Adrenal gland (tissue), 12 donors: Measurements from ENCODE around the gene COX4I2. TPM values are rescaled to one million over a fixed set of nuclear protein-coding genes. Genes with fewer than 3 reads are reported as not detected.

Source experiments
- DNase-seq, 7 donors: peaks; one replicate each; pipeline ENCODE4 v3.0.0-alpha.2; 2019 to 2020
- H3K27ac ChIP-seq, 5 donors: fragments of 200-600 bp; sonication (generic) in 4 of 5; 1 replicate in 3 of 5; 2 replicates in 2 of 5; pipeline versions ENCODE4 v1.5.1 to v1.8.0; 2016 to 2020; ENCODE audit warnings: mild to moderate bottlenecking in 1 of 5
- H3K27me3 ChIP-seq: fragments of 200-600 bp; 2 replicates; pipeline ENCODE4 v1.8.0; 2021
- H3K36me3 ChIP-seq, 2 donors: fragments of 200-600 bp; replicated peaks in 1 of 2; 1 replicate in 1 of 2; 2 replicates in 1 of 2; pipeline versions ENCODE4 v1.5.1 to v1.8.0; 2018 to 2022
- H3K4me1 ChIP-seq, 2 donors: fragments of 200-600 bp; replicated peaks in 1 of 2; 1 replicate in 1 of 2; 2 replicates in 1 of 2; pipeline versions ENCODE4 v1.5.1 to v1.8.0; 2018 to 2021
- H3K4me3 ChIP-seq, 4 donors: fragments of 200-600 bp; sonication (generic) in 3 of 4; one replicate each; pipeline ENCODE4 v1.5.1; 2016 to 2018
- H3K9me3 ChIP-seq, 3 donors: fragments of 200-600 bp; sonication (generic) in 1 of 3; replicated peaks in 1 of 3; 1 replicate in 2 of 3; 2 replicates in 1 of 3; pipeline versions ENCODE4 v1.5.1 to v1.8.0; 2016 to 2021
- CTCF ChIP-seq, 6 experiments: fragments of 450-650 bp in 4 of 6; fragments of 200-600 bp in 2 of 6; sonication (generic) in 1 of 6; IDR thresholded peaks; 1 replicate in 5 of 6; 2 replicates in 1 of 6; pipeline versions ENCODE4 v1.5.1 to v1.8.0; 2016 to 2021; ENCODE audit warnings: antibody characterized with exemption in 6 of 6, mild to moderate bottlenecking in 2 of 6, moderate library complexity in 1 of 6
- POLR2A ChIP-seq, 2 donors: fragments of 450-650 bp; IDR thresholded peaks; one replicate each; pipeline ENCODE4 v1.6.1; 2017; ENCODE audit warnings: antibody characterized with exemption in 2 of 2, mild to moderate bottlenecking in 2 of 2, moderate library complexity in 1 of 2
- WGBS, 4 donors: extraction: QIAGEN DNeasy Blood & Tissue Kit in 2 of 4; methylation state at CpG; one replicate each; pipeline versions ENCODE4 v1.1.5 to v1.1.7; 2013 to 2017; 5-methylcytosine and 5-hydroxymethylcytosine counted together
- intact Hi-C, 2 donors: fragments of 100-400 bp; cut with DNase I; formaldehyde crosslinking; loops; one replicate each; pipeline versions ENCODE4 v1.14.1 to v1.15.0; 2022 to 2023
- polyA plus RNA-seq, 3 donors: library from polyadenylated mRNA; stranded (reverse); fragments of 200-250 nt in 2 of 3; fragments of 350-450 nt in 1 of 3; fragmentation: Illumina TruSeq in 1 of 3; extraction: RNeasy Lipid Tissue Mini Kit (QIAGEN cat#74804) in 1 of 3; gene quantifications; one replicate each; pipeline ENCODE4 v1.2.3, GENCODE V29; 2013 to 2014
- total RNA-seq, 9 donors: library from RNA; depleted of rRNA in 4 of 9; stranded (reverse); fragments of >200 nt in 4 of 9; fragments of 120-200 nt in 1 of 9; fragmentation: NEBNext Ultra II Directional in 1 of 9; extraction: Animal tissue kit (Norgen Biotek cat#: 25700) in 1 of 9; gene quantifications; one replicate each; pipeline versions ENCODE4 v1.1.0 to v1.2.4, GENCODE V29; 2013 to 2023
- donor health status: healthy with polysubstance abuse.
- donor health status: Bipolar disorder and iron deficiency.
- donor health status: DM: yes; HTN: yes; CAD: no.
- donor health status: DM: no; HTN: no; CAD: no.
- donor health status: DM: no; HTN: no; CAD: no.
- donor health status: DM: yes; HTN: yes; CAD: no.

COX4I2 gene
- total and polyA plus RNA-seq, 12 donors, result 0.26 to 12.9 (median 2.2) TPM; not detected in 8

DNA sequence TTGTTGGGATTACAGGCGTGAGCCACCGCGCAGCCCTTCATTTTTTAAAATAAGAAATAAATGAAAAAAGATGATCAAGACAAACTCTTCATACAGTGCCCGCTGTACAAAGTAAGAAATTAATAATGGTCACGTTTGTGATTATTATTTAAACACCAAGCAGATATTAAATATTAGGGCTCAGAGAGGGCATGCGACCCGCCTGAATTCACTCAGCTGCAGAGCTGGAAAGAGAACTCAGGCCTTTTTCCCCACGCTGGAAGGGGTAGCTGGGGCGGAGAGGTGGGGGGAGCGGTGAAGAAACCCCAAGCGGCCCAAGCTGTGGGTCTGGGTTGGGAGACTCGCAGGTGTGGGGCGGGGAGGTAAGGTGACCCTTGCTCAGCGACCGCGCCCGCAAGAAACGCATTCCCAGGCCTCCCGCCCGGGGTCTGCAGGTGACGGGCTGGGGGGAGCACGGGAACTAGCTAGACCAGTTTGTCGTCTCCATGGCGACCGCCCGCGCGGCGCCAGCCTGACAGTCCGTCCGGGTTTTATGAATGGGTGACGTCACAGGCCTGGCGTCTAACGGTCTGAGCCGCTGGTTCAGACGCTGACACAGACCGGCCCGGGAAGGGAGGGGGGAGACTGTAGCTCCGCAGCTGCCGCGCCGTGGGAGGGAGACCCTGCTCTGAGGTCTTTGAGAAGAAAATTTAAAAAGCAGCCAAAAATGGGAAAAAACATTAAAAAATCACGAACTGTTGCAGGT lies 33.7 kb upstream of the COX4I2 start:
- Histone ChIP-seq H3K36me3 (no peaks in the 10 kb centered on the region), H3K27ac (peak overlapping the region in 4 of 5 donors; percentile 71 to 90 (median 78)), H3K27me3 (no peaks in the 10 kb centered on the region), H3K4me1 (peaks cover 0 to 22% of the 10 kb centered on the region in 2 donors), H3K9me3 (no peaks in the 10 kb centered on the region), H3K4me3 (peak overlapping the region in 2 of 4 donors; percentile 31 to 64)
- WGBS, 4 donors, result 14 to 19% (median 16%) methylated on average over 34 to 43 of the region's 43 CpGs
- intact Hi-C loops, result no loop called here
- peak; percentile 85 to 97 (median 93) for DNase-seq
- TF ChIP-seq POLR2A (IDR thresholded peaks at IDR 0.05), result peak; percentile 59 to 66
- TF ChIP-seq CTCF (IDR thresholded peaks at IDR 0.05), result no peak

DNA sequence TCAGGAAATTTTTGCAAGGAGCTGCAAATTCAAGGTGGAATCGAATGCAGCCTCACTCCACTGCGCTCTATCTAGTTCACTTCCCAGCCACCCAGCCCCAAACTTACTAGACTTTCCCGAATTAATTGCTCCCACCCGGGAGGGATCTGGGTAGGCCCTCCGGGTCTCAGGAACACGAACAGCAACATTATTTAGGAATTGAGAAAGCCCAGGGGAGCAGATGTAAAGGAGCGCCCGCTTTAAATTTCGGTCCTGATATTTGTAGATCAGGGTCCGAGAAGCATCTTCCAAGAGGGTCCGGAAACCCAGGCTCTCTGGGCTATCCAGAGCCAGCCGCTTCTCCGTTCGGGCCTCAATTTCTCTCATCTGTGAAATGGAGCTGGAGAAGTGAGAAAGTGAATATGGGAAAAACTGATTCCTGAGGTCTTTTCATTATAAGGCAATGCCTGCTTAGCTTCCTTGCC lies 33.1 kb upstream of the COX4I2 start:
- Histone ChIP-seq H3K27me3 (no peaks in the 10 kb centered on the region), H3K36me3 (no peaks in the 10 kb centered on the region), H3K4me1 (peaks cover 0 to 22% of the 10 kb centered on the region in 2 donors), H3K9me3 (no peaks in the 10 kb centered on the region), H3K27ac (peak overlapping the region in 4 of 5 donors; percentile 71 to 90 (median 78)), H3K4me3 (peak overlapping the region in 2 of 4 donors; percentile 31 to 64)
- intact Hi-C loops, result no loop called here
- WGBS, 4 donors, result 0 to 3% (median 1%) methylated on average over 11 to 14 of the region's 14 CpGs
- DNase-seq, result no peak
- TF ChIP-seq POLR2A (IDR thresholded peaks at IDR 0.05) (no peak), CTCF (IDR thresholded peaks at IDR 0.05) (no peak)

GRCh38 chr20:31605031-31605901 lies 32.4 kb upstream of the COX4I2 start, which contains the start of gene ID1:
ID1 (plus strand) TSS chr20:31605289; CDS start chr20:31605388, 99 bp downstream.
- TF ChIP-seq POLR2A (IDR thresholded peaks at IDR 0.05) (peak; percentile 84 to 95), CTCF (IDR thresholded peaks at IDR 0.05) (peak in 1 of 6 experiments; percentile 17)
- Histone ChIP-seq H3K36me3 (no peaks in the 10 kb centered on the region), H3K27ac (peak within 1 kb of the TSS in 4 of 5 donors; percentile 71 to 90 (median 78)), H3K4me1 (peaks cover 0 to 22% of the 10 kb centered on the region in 2 donors), H3K9me3 (no peaks in the 10 kb centered on the region), H3K4me3 (peak within 1 kb of the TSS in 3 of 4 donors; percentile 12 to 64 (median 31)), H3K27me3 (no peaks in the 10 kb centered on the region)
- WGBS, 4 donors, result 0 to 1% (median 0%) methylated on average over 36 to 74 of the region's 74 CpGs
- intact Hi-C loops, result no loop called here
- DNase-seq, result peak; percentile 90 to 98 (median 94)
